SK-N-SH treated with all-trans-retinoic acid at 6 μM for 48 hours (cell line): Measurements from ENCODE around the gene KDM2B.

ENCODE experiments used
- ARNTL ChIP-seq: fragments of 450-650 bp; formaldehyde crosslinking; IDR thresholded peaks from 2 replicates; pipeline ENCODE4 v1.5.0; 2020; ENCODE audit warnings: low read depth, mild to moderate bottlenecking, moderate library complexity, borderline replicate concordance
- GLIS3 ChIP-seq: fragments of 250-450 bp; sonication (Bioruptor Pico); IDR thresholded peaks from 2 replicates; pipeline ENCODE4 v1.5.0; 2020; ENCODE audit warnings: mild to moderate bottlenecking, moderate library complexity
- TCF4 ChIP-seq: fragments of 250-450 bp; sonication (Bioruptor Pico); IDR thresholded peaks from 2 replicates; pipeline ENCODE4 v1.8.0; 2021; ENCODE audit warnings: mild to moderate bottlenecking, moderate library complexity, borderline replicate concordance
- TSHZ2 ChIP-seq: fragments of 250-450 bp; sonication (Bioruptor Pico); IDR thresholded peaks from 2 replicates; pipeline ENCODE4 v1.5.0; 2020; ENCODE audit warnings: mild to moderate bottlenecking, moderate library complexity
- ZC3H10 ChIP-seq: fragments of 250-450 bp; sonication (Bioruptor Pico); IDR thresholded peaks from 2 replicates; pipeline ENCODE4 v1.5.1; 2021; ENCODE audit warnings: mild to moderate bottlenecking, moderate library complexity
- ZFP30 ChIP-seq: fragments of 450-650 bp; formaldehyde crosslinking; IDR thresholded peaks from 2 replicates; pipeline ENCODE4 v1.5.0; 2022; ENCODE audit warnings: mild to moderate bottlenecking, moderate library complexity
- ZNF70 ChIP-seq: fragments of 450-650 bp; formaldehyde crosslinking; IDR thresholded peaks from 2 replicates; pipeline ENCODE4 v1.5.0; 2020; ENCODE audit warnings: mild to moderate bottlenecking, moderate library complexity
- TF ChIP-seq, protein P1 (sequence below): fragments of 250-450 bp; sonication (Bioruptor Pico); IDR thresholded peaks from 2 replicates; pipeline ENCODE4 v1.8.0; 2020; ENCODE audit warnings: mild to moderate bottlenecking, moderate library complexity, borderline replicate concordance
- TF ChIP-seq, protein P2 (sequence below): fragments of 250-450 bp; sonication (Bioruptor Pico); IDR thresholded peaks from 2 replicates; pipeline ENCODE4 v1.5.1; 2020; ENCODE audit warnings: low read depth, mild to moderate bottlenecking, moderate library complexity
- TF ChIP-seq, protein P3 (sequence below): fragments of 250-450 bp; sonication (Bioruptor Pico); IDR thresholded peaks from 2 replicates; pipeline ENCODE4 v1.5.1; 2021; ENCODE audit warnings: mild to moderate bottlenecking, moderate library complexity

GRCh38 chr12:121575952-121576625 lies 4.7 kb downstream of the KDM2B start:
- TF ChIP-seq, protein P1, sequence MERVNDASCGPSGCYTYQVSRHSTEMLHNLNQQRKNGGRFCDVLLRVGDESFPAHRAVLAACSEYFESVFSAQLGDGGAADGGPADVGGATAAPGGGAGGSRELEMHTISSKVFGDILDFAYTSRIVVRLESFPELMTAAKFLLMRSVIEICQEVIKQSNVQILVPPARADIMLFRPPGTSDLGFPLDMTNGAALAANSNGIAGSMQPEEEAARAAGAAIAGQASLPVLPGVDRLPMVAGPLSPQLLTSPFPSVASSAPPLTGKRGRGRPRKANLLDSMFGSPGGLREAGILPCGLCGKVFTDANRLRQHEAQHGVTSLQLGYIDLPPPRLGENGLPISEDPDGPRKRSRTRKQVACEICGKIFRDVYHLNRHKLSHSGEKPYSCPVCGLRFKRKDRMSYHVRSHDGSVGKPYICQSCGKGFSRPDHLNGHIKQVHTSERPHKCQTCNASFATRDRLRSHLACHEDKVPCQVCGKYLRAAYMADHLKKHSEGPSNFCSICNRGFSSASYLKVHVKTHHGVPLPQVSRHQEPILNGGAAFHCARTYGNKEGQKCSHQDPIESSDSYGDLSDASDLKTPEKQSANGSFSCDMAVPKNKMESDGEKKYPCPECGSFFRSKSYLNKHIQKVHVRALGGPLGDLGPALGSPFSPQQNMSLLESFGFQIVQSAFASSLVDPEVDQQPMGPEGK (CRISPR knock-in tag), result no peak
- TF ChIP-seq ZC3H10 (no peak), TSHZ2 (CRISPR knock-in tag) (no peak), TCF4 (no peak), ZFP30 (CRISPR knock-in tag) (no peak), ARNTL (CRISPR knock-in tag) (no peak), GLIS3 (CRISPR knock-in tag) (no peak), ZNF70 (CRISPR knock-in tag) (no peak)
- TF ChIP-seq, protein P2, sequence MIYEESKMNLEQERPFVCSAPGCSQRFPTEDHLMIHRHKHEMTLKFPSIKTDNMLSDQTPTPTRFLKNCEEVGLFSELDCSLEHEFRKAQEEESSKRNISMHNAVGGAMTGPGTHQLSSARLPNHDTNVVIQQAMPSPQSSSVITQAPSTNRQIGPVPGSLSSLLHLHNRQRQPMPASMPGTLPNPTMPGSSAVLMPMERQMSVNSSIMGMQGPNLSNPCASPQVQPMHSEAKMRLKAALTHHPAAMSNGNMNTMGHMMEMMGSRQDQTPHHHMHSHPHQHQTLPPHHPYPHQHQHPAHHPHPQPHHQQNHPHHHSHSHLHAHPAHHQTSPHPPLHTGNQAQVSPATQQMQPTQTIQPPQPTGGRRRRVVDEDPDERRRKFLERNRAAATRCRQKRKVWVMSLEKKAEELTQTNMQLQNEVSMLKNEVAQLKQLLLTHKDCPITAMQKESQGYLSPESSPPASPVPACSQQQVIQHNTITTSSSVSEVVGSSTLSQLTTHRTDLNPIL (CRISPR knock-in tag), result no peak
- TF ChIP-seq, protein P3, sequence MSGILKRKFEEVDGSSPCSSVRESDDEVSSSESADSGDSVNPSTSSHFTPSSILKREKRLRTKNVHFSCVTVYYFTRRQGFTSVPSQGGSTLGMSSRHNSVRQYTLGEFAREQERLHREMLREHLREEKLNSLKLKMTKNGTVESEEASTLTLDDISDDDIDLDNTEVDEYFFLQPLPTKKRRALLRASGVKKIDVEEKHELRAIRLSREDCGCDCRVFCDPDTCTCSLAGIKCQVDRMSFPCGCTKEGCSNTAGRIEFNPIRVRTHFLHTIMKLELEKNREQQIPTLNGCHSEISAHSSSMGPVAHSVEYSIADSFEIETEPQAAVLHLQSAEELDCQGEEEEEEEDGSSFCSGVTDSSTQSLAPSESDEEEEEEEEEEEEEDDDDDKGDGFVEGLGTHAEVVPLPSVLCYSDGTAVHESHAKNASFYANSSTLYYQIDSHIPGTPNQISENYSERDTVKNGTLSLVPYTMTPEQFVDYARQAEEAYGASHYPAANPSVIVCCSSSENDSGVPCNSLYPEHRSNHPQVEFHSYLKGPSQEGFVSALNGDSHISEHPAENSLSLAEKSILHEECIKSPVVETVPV (CRISPR knock-in tag), result no peak
